AG09309 (cell line): ENCODE measurements around the gene RRP9.

ENCODE experiments used
- DNase-seq: peaks from one replicate; pipeline ENCODE4 v3.0.0-alpha.2; 2010; ENCODE audit warnings: low read depth
- H3K4me3 ChIP-seq: 2 replicates; pipeline ENCODE4 v1.5.1; 2011; ENCODE audit warnings: mild to moderate bottlenecking, low read depth, low read length, moderate library complexity; ENCODE audit not compliant: control insufficient read depth
- TF ChIP-seq, protein P1 (sequence below): IDR thresholded peaks from 2 replicates; pipeline ENCODE4 v1.5.1; 2011; ENCODE audit warnings: mild to moderate bottlenecking, low read depth, low read length, inconsistent platforms; ENCODE audit not compliant: insufficient read depth, control insufficient read depth; ENCODE audit errors: missing control alignments

Gene RRP9

DNA sequence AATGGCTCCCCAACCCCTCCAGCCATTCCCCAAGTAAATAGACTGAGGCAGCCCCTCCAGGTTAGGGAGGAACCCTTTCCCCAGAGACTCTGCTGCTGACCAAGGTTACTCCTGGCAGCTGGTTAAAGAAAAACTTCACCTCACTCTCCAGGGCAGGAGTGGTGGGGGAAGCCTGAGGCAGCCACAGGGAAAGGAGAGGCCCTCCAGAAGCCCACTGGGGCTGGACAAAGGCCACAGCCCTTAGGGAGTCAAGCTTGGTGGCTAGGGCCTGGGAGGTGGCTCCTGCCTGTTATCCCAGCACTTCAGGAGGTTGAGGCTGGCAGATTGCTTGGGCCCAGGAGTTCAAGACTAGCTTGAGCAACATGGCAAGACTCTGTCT lies 42.6 kb upstream of the RRP9 start:
- peak overlapping the region; percentile 69 for H3K4me3 ChIP-seq
- TF ChIP-seq, protein P1, sequence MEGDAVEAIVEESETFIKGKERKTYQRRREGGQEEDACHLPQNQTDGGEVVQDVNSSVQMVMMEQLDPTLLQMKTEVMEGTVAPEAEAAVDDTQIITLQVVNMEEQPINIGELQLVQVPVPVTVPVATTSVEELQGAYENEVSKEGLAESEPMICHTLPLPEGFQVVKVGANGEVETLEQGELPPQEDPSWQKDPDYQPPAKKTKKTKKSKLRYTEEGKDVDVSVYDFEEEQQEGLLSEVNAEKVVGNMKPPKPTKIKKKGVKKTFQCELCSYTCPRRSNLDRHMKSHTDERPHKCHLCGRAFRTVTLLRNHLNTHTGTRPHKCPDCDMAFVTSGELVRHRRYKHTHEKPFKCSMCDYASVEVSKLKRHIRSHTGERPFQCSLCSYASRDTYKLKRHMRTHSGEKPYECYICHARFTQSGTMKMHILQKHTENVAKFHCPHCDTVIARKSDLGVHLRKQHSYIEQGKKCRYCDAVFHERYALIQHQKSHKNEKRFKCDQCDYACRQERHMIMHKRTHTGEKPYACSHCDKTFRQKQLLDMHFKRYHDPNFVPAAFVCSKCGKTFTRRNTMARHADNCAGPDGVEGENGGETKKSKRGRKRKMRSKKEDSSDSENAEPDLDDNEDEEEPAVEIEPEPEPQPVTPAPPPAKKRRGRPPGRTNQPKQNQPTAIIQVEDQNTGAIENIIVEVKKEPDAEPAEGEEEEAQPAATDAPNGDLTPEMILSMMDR = no peak
- no peak for DNase-seq

DNA sequence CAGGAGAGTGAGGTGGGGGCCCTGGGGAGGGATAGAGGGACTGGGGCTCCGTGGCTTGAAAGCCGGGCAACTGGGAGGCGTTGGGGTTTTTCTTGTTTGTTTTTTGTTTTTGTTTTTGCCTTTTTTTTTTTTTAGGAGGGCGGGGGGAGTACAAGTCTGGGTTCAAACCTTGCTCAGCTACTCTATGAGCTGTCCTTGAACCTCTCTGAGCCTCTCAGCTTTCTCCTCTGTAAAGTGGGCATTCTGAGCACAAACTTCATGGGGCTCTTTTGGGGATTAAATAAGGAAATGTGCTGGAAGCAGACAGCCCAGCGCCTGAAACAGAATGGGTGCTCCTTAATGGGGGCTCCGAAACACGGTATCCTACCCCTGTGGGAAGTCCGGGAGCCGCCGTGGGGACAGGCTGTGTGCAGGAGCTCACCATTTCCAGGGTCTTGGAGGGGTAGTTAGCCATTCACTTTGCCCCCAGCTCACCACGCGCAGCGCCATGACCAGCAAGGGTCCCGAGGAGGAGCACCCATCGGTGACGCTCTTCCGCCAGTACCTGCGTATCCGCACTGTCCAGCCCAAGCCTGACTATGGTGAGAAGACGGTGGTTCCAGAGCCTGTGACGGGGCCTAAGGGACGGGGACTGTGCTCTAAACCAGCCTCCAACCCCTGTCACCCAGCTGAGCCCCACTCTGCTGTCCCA lies 42.0 kb upstream of the RRP9 start:
- peak overlapping the region; percentile 69 for H3K4me3 ChIP-seq
- DNase-seq = no peak
- TF ChIP-seq, protein P1 = no peak

DNA sequence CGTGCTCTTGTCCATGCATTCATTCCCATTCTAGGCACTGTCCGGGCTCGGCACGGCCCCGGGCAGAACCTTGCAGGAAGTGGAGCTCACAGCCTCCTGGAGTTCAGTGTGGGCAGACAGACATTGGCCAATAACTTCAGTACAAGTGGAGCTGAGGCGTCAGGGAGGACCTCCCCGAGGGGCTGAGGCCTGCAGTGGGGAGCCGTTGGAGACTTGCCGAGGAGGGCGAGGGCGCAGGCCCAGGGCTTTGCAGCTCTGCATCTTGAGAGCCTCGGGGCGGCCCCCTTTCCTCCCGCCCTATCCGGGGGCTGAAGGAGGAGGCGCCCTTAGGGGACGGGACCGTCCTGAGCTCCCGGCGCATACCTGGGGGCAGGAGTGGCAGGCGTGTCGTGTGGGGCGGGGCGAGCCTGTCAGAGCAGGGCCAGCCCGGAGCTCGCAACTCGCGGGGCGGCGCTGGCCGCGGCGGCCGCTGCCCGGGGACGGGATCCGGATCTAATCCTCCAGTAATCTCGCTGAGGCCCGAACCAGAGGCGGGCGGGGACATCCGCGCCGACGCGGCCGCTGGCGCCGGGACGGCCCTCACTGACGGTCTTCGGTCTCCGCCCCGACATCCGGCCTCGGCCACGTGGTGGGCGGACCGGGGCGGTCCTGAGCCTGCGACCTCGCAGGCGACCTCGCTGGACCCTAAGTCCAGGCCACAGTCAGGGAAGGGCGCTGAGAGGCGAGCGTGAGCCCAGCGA lies 41.3 kb upstream of the RRP9 start, which contains the start of gene ACY1:
Gene ACY1 (plus strand): TSS at position 698 of the 740 bp plus-strand sequence. CDS start 530 bp downstream, outside the sequence.
- DNase-seq = peak; percentile 38
- TF ChIP-seq, protein P1 = no peak

DNA sequence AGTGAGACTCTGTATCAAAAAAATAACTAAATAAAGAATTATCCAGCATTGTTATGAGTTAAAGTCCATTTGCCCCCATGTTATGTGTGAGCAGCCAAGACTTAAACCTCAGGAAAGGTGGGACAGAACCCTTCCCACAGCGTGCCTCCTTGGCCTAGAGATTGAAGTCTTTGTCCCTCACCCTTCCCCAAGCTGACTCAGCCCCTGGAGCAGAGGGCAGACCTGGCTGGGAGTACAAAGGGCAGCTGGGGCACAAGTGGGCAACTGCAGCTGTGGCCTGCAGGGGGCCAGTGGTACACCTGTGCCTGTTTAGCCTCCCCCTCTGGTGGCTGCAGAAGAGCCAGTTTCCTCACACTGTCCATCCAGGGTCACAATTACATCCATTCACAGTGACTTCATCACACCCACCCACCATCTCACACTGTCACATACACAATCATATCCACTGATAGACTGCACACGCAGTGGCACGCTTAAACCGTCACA lies 40.7 kb upstream of the RRP9 start:
- DNase-seq = no peak
- TF ChIP-seq, protein P1 = peak; percentile 50
- H3K4me3 ChIP-seq = peak overlapping the region; percentile 69

More for the DNA sequence above, 41.3 kb upstream of the RRP9 start, which contains the start of gene ACY1:
- peak within 1 kb of the TSS; percentile 69 for H3K4me3 ChIP-seq

DNA sequence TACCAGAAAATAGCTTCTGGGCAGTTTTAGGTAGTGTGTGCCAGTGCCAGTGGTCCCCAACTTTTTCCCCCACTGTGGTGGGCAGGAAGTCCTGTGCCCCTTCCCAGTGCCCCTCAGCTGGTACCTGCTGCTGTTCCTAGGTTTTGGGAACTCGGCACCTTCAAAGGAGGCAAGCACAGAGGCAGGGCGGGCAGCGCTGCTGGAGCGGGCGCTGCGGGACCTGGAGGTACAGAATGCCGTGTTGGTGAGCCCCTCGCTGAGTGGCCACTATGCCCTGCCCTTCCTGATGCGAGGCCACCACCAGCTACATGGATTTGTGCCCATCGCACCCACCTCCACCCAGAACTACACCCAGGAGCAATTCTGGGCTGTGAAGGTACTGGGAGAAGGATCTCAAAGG lies 38.5 kb upstream of the RRP9 start:
- TF ChIP-seq, protein P1 = no peak
- H3K4me3 ChIP-seq = no peak overlapping the region
- DNase-seq = no peak

DNA sequence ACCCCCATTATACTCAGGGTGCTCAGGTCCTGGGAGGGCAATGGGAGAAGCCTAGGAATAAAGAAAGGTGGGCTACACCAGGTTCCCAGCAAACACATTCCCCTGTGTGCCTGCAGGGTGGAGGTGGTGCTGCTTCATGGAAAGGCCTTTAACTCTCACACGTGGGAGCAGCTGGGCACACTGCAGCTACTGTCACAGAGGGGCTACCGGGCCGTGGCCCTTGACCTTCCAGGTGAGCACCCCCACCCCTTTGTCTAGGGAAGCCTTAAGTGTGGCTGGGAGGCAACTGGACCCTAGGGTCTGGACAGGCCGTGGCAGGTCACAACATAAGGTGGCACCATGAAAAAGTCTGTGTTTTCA lies 36.4 kb upstream of the RRP9 start:
- TF ChIP-seq, protein P1 = no peak
- DNase-seq = no peak
- H3K4me3 ChIP-seq = no peak overlapping the region
